GM23248 (cell line): ENCODE results near the gene SSU72. TPM values are rescaled to one million over a fixed set of nuclear protein-coding genes. Genes with fewer than 3 reads are reported as not detected.

Experiments
- DNase-seq: peaks from one replicate; pipeline ENCODE4 v3.0.0-alpha.2; 2015
- H2AFZ ChIP-seq: fragments of 200-600 bp; sonication (generic); 2 replicates; pipeline ENCODE4 v1.6.1; 2016; ENCODE audit warnings: antibody characterized with exemption
- H3F3A ChIP-seq: fragments of 200-600 bp; sonication (generic); 2 replicates; pipeline ENCODE4 v1.6.1; 2016; ENCODE audit warnings: mild to moderate bottlenecking, antibody characterized with exemption, mixed run types; ENCODE audit not compliant: insufficient read depth
- H3K27ac ChIP-seq: fragments of 200-600 bp; sonication (generic); 2 replicates; pipeline ENCODE4 v1.5.1; 2016; ENCODE audit warnings: mild to moderate bottlenecking
- H3K27me3 ChIP-seq: fragments of 200-600 bp; sonication (generic); replicated peaks from 2 replicates; pipeline ENCODE4 v1.6.1; 2016; ENCODE audit warnings: mild to moderate bottlenecking; ENCODE audit not compliant: insufficient read depth
- H3K36me3 ChIP-seq: fragments of 200-600 bp; sonication (generic); 2 replicates; pipeline ENCODE4 v1.6.1; 2016; ENCODE audit warnings: low read depth, mild to moderate bottlenecking
- H3K4me1 ChIP-seq: fragments of 200-600 bp; sonication (generic); 2 replicates; pipeline ENCODE4 v1.6.1; 2016; ENCODE audit warnings: mild to moderate bottlenecking; ENCODE audit not compliant: insufficient read depth
- H3K4me2 ChIP-seq: fragments of 200-600 bp; sonication (generic); one replicate; pipeline ENCODE4 v1.6.1; 2016; ENCODE audit warnings: mild to moderate bottlenecking; ENCODE audit not compliant: unreplicated experiment
- H3K4me3 ChIP-seq: fragments of 200-600 bp; sonication (generic); 2 replicates; pipeline ENCODE4 v1.5.1; 2016; ENCODE audit warnings: mild to moderate bottlenecking
- H3K79me2 ChIP-seq: fragments of 200-600 bp; sonication (generic); 2 replicates; pipeline ENCODE4 v1.6.1; 2016; ENCODE audit warnings: mild to moderate bottlenecking; ENCODE audit not compliant: insufficient read depth
- H3K9ac ChIP-seq: fragments of 200-600 bp; sonication (generic); 2 replicates; pipeline ENCODE4 v1.6.1; 2016; ENCODE audit warnings: mild to moderate bottlenecking
- H3K9me2 ChIP-seq: fragments of 200-600 bp; sonication (generic); 2 replicates; pipeline ENCODE4 v1.6.1; 2016; ENCODE audit warnings: mixed run types, mild to moderate bottlenecking, moderate library complexity; ENCODE audit not compliant: insufficient read depth
- H3K9me3 ChIP-seq: fragments of 200-600 bp; sonication (generic); one replicate; pipeline ENCODE4 v1.6.1; 2017; ENCODE audit warnings: low read depth
- H4K20me1 ChIP-seq: fragments of 200-600 bp; sonication (generic); 2 replicates; pipeline ENCODE4 v1.6.0; 2016; ENCODE audit not compliant: insufficient read depth
- EZH2 ChIP-seq: fragments of 200-600 bp; sonication (generic); IDR thresholded peaks from 2 replicates; pipeline ENCODE4 v1.6.1; 2018; ENCODE audit warnings: antibody characterized with exemption, mild to moderate bottlenecking; ENCODE audit not compliant: insufficient read depth, poor library complexity, severe bottlenecking
- EZH2phosphoT487 ChIP-seq: fragments of 200-600 bp; sonication (generic); IDR thresholded peaks from 2 replicates; pipeline ENCODE4 v1.6.1; 2018; ENCODE audit warnings: antibody characterized with exemption, moderate library complexity, mild to moderate bottlenecking, low read depth; ENCODE audit not compliant: insufficient read depth
- WGBS, 2 experiments: methylation state at CpG; one replicate each; pipeline ENCODE4 v1.1.6; 2015 to 2017; ENCODE audit warnings: low lambda C conversion rate in 2 of 2, low coverage in 1 of 2; ENCODE audit errors: missing lambda C conversion rate in 2 of 2; 5-methylcytosine and 5-hydroxymethylcytosine counted together
- in situ Hi-C: fragments of 300-500 bp; cut with MboI; formaldehyde crosslinking; loops from 2 replicates; pipeline ENCODE4 v1.15.0; 2020
- polyA plus RNA-seq: library from polyadenylated mRNA; unstranded; fragments of >200 nt; fragmentation: Nextera tagmentation; extraction: Ambion mirVana; gene quantifications from 2 replicates; pipeline ENCODE4 v1.2.1, GENCODE V29; 2016
- total RNA-seq: library from RNA; depleted of rRNA; stranded (reverse); fragments of >200 nt; shearing (Covaris generic); gene quantifications from 2 replicates; pipeline ENCODE4 v1.2.3, GENCODE V29; 2014

The SSU72 gene
- total and polyA plus RNA-seq, 2 experiments from 2014 or later = 69.2 to 204 TPM

DNA sequence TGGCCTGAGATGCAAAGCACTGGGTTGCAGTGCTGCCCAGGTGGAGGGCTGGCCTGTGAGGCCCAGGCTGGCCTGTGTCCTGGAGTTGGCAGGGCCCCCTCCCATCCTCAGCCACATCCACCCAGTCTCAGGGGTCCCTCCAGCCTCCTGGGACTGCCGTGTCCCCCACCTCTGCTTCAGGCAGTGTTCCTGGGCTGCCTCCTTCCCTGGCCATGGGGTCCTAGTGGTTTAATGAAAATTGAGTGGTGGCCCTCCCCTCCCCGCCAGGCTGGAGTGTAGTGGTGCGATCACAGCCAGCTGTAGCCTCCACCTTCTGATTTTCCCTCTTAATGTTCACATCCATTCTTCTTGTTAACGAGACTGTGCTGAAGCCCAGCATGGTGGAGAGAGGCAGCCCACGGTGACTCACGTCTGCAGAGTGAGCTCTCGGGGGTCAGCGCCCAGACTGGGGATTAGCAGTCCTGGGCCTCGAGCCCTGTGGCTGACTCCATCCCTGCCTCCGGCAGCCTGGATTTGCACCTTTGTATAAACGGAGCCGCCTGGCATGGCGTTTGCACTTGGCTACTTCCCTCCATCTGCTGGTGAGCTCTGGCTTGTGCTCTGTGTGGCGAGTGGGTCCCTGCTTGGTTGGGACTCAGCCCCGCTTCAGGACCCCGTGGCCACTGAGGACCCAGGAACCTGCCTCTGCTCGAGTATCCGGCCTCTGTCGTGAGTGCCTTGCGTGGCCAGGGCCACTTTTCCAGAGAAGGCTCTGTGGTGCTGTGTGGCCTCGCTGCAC lies 47.5 kb upstream of the SSU72 start:
- 44 to 54% methylated on average over 21 of the region's 21 CpGs for WGBS, 2 experiments
- Histone ChIP-seq H3K9me2 (no peaks in the 10 kb centered on the region), H3F3A (no peaks in the 10 kb centered on the region), H3K9me3 (no peaks in the 10 kb centered on the region), H3K27ac (no peak overlapping the region), H3K4me3 (no peak overlapping the region), H3K4me2 (no peak overlapping the region), H3K27me3 (no peaks in the 10 kb centered on the region), H3K4me1 (peaks cover under 1% of the 10 kb centered on the region; the same call in 1 of the 2 replicates), H3K36me3 (no peaks in the 10 kb centered on the region), H3K79me2 (peaks cover 12% of the 10 kb centered on the region), H3K9ac (no peak overlapping the region), H2AFZ (no peak overlapping the region), H4K20me1 (no peaks in the 10 kb centered on the region)
- in situ Hi-C loops = no loop called here
- TF ChIP-seq EZH2 (no peak), EZH2phosphoT487 (no peak)
- peak; percentile 51 for DNase-seq

- Histone ChIP-seq H3K9me2 (no peaks in the 10 kb centered on the region), H3K4me3 (no peak overlapping the region), H3K9ac (no peak overlapping the region), H3K4me1 (peaks cover 6% of the 10 kb centered on the region; the same call in 1 of the 2 replicates), H3K27ac (no peak overlapping the region), H3K4me2 (no peak overlapping the region), H4K20me1 (no peaks in the 10 kb centered on the region), H3K27me3 (no peaks in the 10 kb centered on the region), H3K79me2 (peaks cover 20% of the 10 kb centered on the region), H3K36me3 (no peaks in the 10 kb centered on the region), H2AFZ (no peak overlapping the region), H3F3A (no peaks in the 10 kb centered on the region), H3K9me3 (no peaks in the 10 kb centered on the region)
- TF ChIP-seq EZH2phosphoT487 = no peak
- TF ChIP-seq EZH2 = no peak
- WGBS, 2 experiments = 84 to 85% methylated on average over 24 to 29 of the region's 31 CpGs
- DNase-seq = no peak
- in situ Hi-C loops = no loop called here
Measured at GRCh38 chr1:1621173-1622009, 46.7 kb upstream of the SSU72 start.

DNA sequence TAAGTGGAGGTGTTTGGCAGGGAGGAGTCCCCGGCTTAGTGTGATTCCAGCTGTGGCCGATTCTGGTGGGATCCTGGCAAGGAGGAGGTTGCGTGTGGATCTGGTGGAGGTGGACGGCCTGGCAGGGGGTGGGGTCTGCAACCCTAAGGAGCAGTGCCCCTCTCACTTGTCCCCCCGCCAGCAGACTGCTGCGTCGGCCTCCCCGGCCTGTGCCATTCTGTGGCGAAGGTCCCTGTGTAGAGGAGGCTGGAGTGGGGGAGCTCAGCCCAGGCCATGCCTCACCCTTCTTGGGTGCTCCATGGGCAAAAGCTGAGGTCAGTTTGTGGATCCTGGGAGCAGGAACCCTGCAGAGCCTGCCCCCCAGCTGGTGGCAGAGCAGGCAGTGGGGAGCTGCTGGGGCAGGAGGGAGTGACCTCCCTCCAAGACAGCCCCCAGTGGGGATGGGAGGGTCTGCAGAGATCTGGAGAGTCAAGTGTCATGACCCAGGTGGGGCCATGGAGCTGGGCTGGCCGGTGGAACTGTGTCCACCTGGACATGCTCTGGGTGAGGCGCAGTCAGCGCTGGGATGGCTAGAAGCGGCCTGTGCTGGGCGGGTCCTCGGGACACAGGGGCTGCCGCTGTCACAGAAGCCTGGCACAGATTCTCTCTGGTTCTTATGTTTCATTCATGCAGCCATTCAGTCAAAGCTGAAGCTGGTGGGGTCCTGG lies 45.9 kb upstream of the SSU72 start:
- no peaks in the 10 kb centered on the region for H3K36me3 ChIP-seq
- H3K27me3 ChIP-seq = no peaks in the 10 kb centered on the region
- DNase-seq = no peak
- in situ Hi-C loops = no loop called here
- no peaks in the 10 kb centered on the region for H3F3A ChIP-seq
- peaks cover 6% of the 10 kb centered on the region; the same call in 1 of the 2 replicates for H3K4me1 ChIP-seq
- TF ChIP-seq EZH2phosphoT487 (no peak), EZH2 (no peak)
- H3K4me3 ChIP-seq = no peak overlapping the region
- H2AFZ ChIP-seq = no peak overlapping the region
- no peak overlapping the region for H3K4me2 ChIP-seq
- no peak overlapping the region for H3K9ac ChIP-seq
- H3K9me3 ChIP-seq = no peaks in the 10 kb centered on the region
- no peak overlapping the region for H3K27ac ChIP-seq
- no peaks in the 10 kb centered on the region for H3K9me2 ChIP-seq
- H4K20me1 ChIP-seq = no peaks in the 10 kb centered on the region
- 84 to 92% methylated on average over 16 of the region's 16 CpGs for WGBS, 2 experiments
- H3K79me2 ChIP-seq = peaks cover 23% of the 10 kb centered on the region

GRCh38 chr1:1619917-1620361 lies 45.3 kb upstream of the SSU72 start:
- Histone ChIP-seq H3K9ac (no peak overlapping the region), H3K27me3 (no peaks in the 10 kb centered on the region), H4K20me1 (no peaks in the 10 kb centered on the region), H3K9me3 (no peaks in the 10 kb centered on the region), H3F3A (peaks cover under 1% of the 10 kb centered on the region; the same call in 1 of the 2 replicates), H3K9me2 (no peaks in the 10 kb centered on the region), H2AFZ (no peak overlapping the region), H3K4me1 (peaks cover 6% of the 10 kb centered on the region; the same call in 1 of the 2 replicates), H3K4me2 (no peak overlapping the region), H3K4me3 (no peak overlapping the region), H3K36me3 (no peaks in the 10 kb centered on the region), H3K27ac (no peak overlapping the region), H3K79me2 (peaks cover 23% of the 10 kb centered on the region)
- TF ChIP-seq EZH2 = no peak
- TF ChIP-seq EZH2phosphoT487 = no peak
- in situ Hi-C loops = no loop called here
- peak; percentile 28 for DNase-seq
- WGBS, 2 experiments = 71 to 78% methylated on average over 14 of the region's 14 CpGs
